ENCODE results near the gene SORCS2.

- TF ChIP-seq CTCF (IDR thresholded peaks at IDR 0.05) = no peak
- TF ChIP-seq POLR2A (IDR thresholded peaks at IDR 0.05) = no peak
Observed at GRCh38 chr4:7266525-7267292, 74.4 kb downstream of the SORCS2 start.

Measured in breast epithelium (tissue), 3 donors.